ENCODE results near the gene SRRM4. TPM values are rescaled to one million over a fixed set of nuclear protein-coding genes. Genes with fewer than 3 reads are reported as not detected.

Gene SRRM4
- polyA plus RNA-seq, 3 donors, result not detected

GRCh38 chr12:119068129-119068856, 87.0 kb downstream of the SRRM4 start:
- Histone ChIP-seq H3K36me3 (replicated peaks in 1 of 2; ENCODE audit: control insufficient read depth in 1 of 2, insufficient read depth in 2 of 2, low read length in 2 of 2) (no peaks in the 10 kb centered on the region), H3K27me3 (ENCODE audit: control insufficient read depth in 2 of 2, insufficient read depth in 2 of 2, low read length in 2 of 2) (no peaks in the 10 kb centered on the region), H3K27ac (ENCODE audit: low read depth in 1 of 2, low read length in 2 of 2) (no peak overlapping the region), H3K4me1 (ENCODE audit: control insufficient read depth in 1 of 2, insufficient read depth in 2 of 2, low read length in 2 of 2) (no peaks in the 10 kb centered on the region), H4K20me1 (ENCODE audit: insufficient read depth, low read length) (no peaks in the 10 kb centered on the region), H3K9ac (ENCODE audit: insufficient read depth, low read length, poor library complexity, severe bottlenecking) (no peak overlapping the region), H2AFZ (ENCODE audit: insufficient read depth, low read depth, low read length, poor library complexity, severe bottlenecking) (no peak overlapping the region), H3K4me2 (replicated peaks; ENCODE audit: extremely low read depth, low read length, poor library complexity, severe bottlenecking) (no peak overlapping the region), H3K4me3 (replicated peaks in 1 of 3; ENCODE audit: low read depth in 2 of 3, low read length in 3 of 3) (no peak overlapping the region), H3K9me3 (replicated peaks in 1 of 2; ENCODE audit: control insufficient read depth in 1 of 2, insufficient read depth in 1 of 2, low read length in 2 of 2) (no peaks in the 10 kb centered on the region), H3K79me2 (ENCODE audit: insufficient read depth, low read length) (no peaks in the 10 kb centered on the region)
- H3K36me3 Mint-ChIP-seq, result no peaks in the 10 kb centered on the region
- H3K27me3 Mint-ChIP-seq (ENCODE audit: low read depth in 3 of 3), result peaks cover 2 to 6% (median 4%) of the 10 kb centered on the region in 3 donors
- no peak for TF ChIP-seq CTCF (IDR thresholded peaks at IDR 0.05)
- DNase-seq, result no peak
- peaks cover 0 to 1% (median 0%) of the 10 kb centered on the region in 7 donors for H3K9me3 Mint-ChIP-seq
- intact Hi-C loops (cut with micrococcal nuclease), result no loop called here
- H3K27ac Mint-ChIP-seq, result no peak overlapping the region
- H3K4me1 Mint-ChIP-seq, result no peaks in the 10 kb centered on the region
- WGBS (ENCODE audit: insufficient coverage), result 54% methylated on average over 2 of the region's 9 CpGs
- H3K4me3 Mint-ChIP-seq, result no peak overlapping the region

- H3K9me3 Mint-ChIP-seq, result peaks cover 0 to 1% (median 0%) of the 10 kb centered on the region in 7 donors
- Histone ChIP-seq H3K79me2 (ENCODE audit: insufficient read depth, low read length) (no peaks in the 10 kb centered on the region), H3K4me1 (ENCODE audit: control insufficient read depth in 1 of 2, insufficient read depth in 2 of 2, low read length in 2 of 2) (no peaks in the 10 kb centered on the region), H3K36me3 (replicated peaks in 1 of 2; ENCODE audit: control insufficient read depth in 1 of 2, insufficient read depth in 2 of 2, low read length in 2 of 2) (no peaks in the 10 kb centered on the region), H3K9ac (ENCODE audit: insufficient read depth, low read length, poor library complexity, severe bottlenecking) (no peak overlapping the region), H3K27ac (ENCODE audit: low read depth in 1 of 2, low read length in 2 of 2) (no peak overlapping the region), H3K4me3 (replicated peaks in 1 of 3; ENCODE audit: low read depth in 2 of 3, low read length in 3 of 3) (no peak overlapping the region), H4K20me1 (ENCODE audit: insufficient read depth, low read length) (no peaks in the 10 kb centered on the region), H3K9me3 (replicated peaks in 1 of 2; ENCODE audit: control insufficient read depth in 1 of 2, insufficient read depth in 1 of 2, low read length in 2 of 2) (no peaks in the 10 kb centered on the region), H3K4me2 (replicated peaks; ENCODE audit: extremely low read depth, low read length, poor library complexity, severe bottlenecking) (no peak overlapping the region), H2AFZ (ENCODE audit: insufficient read depth, low read depth, low read length, poor library complexity, severe bottlenecking) (no peak overlapping the region), H3K27me3 (ENCODE audit: control insufficient read depth in 2 of 2, insufficient read depth in 2 of 2, low read length in 2 of 2) (no peaks in the 10 kb centered on the region)
- H3K4me3 Mint-ChIP-seq, result no peak overlapping the region
- TF ChIP-seq CTCF (IDR thresholded peaks at IDR 0.05), result no peak
- H3K4me1 Mint-ChIP-seq, result no peaks in the 10 kb centered on the region
- WGBS (ENCODE audit: insufficient coverage), result no CpG with 5 or more reads among the region's 8 CpGs
- no peak overlapping the region for H3K27ac Mint-ChIP-seq
- intact Hi-C loops (cut with micrococcal nuclease), result no loop called here
- H3K36me3 Mint-ChIP-seq, result no peaks in the 10 kb centered on the region
- H3K27me3 Mint-ChIP-seq (ENCODE audit: low read depth in 3 of 3), result peaks cover 2 to 6% (median 4%) of the 10 kb centered on the region in 3 donors
- DNase-seq, result no peak
Observed at GRCh38 chr12:119069147-119069642, 87.9 kb downstream of the SRRM4 start.
